Adrenal gland (tissue), 5 donors: ENCODE data around the gene VPS25.

Experiments used
- CTCF ChIP-seq, 6 experiments: fragments of 450-650 bp in 4 of 6; fragments of 200-600 bp in 2 of 6; sonication (generic) in 1 of 6; IDR thresholded peaks; 1 replicate in 5 of 6; 2 replicates in 1 of 6; pipeline versions ENCODE4 v1.5.1 to v1.8.0; 2016 to 2021; ENCODE audit warnings: antibody characterized with exemption in 6 of 6, mild to moderate bottlenecking in 2 of 6, moderate library complexity in 1 of 6
- POLR2A ChIP-seq, 2 donors: fragments of 450-650 bp; IDR thresholded peaks; one replicate each; pipeline ENCODE4 v1.6.1; 2017; ENCODE audit warnings: antibody characterized with exemption in 2 of 2, mild to moderate bottlenecking in 2 of 2, moderate library complexity in 1 of 2
- donor health status: DM: no; HTN: no; CAD: no.

- TF ChIP-seq CTCF (IDR thresholded peaks at IDR 0.05) (no peak), POLR2A (IDR thresholded peaks at IDR 0.05) (no peak)
Measured at GRCh38 chr17:42744283-42744805, 28.9 kb upstream of the VPS25 start.
